Measurements from ENCODE around the gene CASZ1.

DNA sequence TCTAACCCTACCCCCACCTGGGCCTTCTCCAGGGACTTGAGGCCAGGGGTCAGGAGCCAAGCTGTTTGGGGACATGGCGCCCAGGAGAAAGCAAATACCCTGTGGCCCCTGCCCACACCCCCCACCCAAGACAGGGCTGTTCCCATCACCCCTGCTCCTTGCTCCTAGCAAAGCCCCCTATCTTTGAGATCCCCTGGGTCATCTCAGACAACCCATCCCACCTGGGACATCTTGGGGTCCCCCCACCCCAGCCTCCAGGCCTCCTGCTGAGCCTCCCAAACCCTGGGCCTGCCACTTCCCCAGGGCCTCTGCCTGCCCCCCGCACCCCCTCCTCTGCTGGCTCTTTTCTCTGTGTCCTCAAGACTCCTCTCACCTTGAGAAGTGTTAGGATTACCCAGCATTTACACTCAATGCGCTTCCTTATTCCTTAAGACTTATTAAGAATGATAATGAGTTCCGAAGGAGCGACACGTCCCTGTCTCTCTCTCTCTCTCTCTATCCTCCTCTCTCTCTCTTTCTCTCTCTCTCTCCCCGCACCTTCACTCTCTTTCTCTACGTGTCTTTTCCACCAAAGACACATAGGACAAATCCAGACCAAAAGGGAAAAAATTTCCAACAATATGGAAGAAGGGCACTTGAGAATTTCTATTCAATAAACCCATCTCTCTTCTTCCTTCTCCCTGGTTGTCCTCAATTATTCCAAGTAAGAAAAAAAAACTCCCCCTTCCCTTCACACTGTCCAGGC is 7.2 kb downstream of the CASZ1 start:
- TF ChIP-seq, protein P1, sequence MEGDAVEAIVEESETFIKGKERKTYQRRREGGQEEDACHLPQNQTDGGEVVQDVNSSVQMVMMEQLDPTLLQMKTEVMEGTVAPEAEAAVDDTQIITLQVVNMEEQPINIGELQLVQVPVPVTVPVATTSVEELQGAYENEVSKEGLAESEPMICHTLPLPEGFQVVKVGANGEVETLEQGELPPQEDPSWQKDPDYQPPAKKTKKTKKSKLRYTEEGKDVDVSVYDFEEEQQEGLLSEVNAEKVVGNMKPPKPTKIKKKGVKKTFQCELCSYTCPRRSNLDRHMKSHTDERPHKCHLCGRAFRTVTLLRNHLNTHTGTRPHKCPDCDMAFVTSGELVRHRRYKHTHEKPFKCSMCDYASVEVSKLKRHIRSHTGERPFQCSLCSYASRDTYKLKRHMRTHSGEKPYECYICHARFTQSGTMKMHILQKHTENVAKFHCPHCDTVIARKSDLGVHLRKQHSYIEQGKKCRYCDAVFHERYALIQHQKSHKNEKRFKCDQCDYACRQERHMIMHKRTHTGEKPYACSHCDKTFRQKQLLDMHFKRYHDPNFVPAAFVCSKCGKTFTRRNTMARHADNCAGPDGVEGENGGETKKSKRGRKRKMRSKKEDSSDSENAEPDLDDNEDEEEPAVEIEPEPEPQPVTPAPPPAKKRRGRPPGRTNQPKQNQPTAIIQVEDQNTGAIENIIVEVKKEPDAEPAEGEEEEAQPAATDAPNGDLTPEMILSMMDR (IDR thresholded peaks at IDR 0.05; ENCODE audit: poor library complexity): no peak
- no peak for TF ChIP-seq EZH2 (IDR thresholded peaks at IDR 0.05; ENCODE audit: borderline replicate concordance)

All from hepatocyte (in vitro differentiated cells).